Psoas muscle (tissue), 8 donors: Measurements from ENCODE around the gene TAF1A. TPM values are rescaled to one million over a fixed set of nuclear protein-coding genes. Genes with fewer than 3 reads are reported as not detected.

Experiments used
- ATAC-seq, 4 donors: fragments of 200-7000 bp; cut with Tn5 transposase; one replicate each; pipeline ENCODE4 v1.9.1; 2020; ENCODE audit warnings: moderate library complexity in 3 of 4, mild to moderate bottlenecking in 2 of 4
- DNase-seq, 2 donors: peaks; one replicate each; pipeline ENCODE4 v3.0.0-alpha.2; 2020
- H3K27ac ChIP-seq: fragments of 200-600 bp; one replicate; pipeline ENCODE4 v1.8.0; 2022
- H3K27me3 ChIP-seq, 3 donors: fragments of 200-600 bp in 1 of 3; one replicate each; pipeline versions ENCODE4 v1.6.1 to v1.8.0; 2013 to 2022; ENCODE audit warnings: low read length in 2 of 3, mild to moderate bottlenecking in 2 of 3, moderate library complexity in 1 of 3; ENCODE audit not compliant: insufficient read depth in 3 of 3
- H3K36me3 ChIP-seq, 2 donors: fragments of 200-600 bp in 1 of 2; one replicate each; pipeline versions ENCODE4 v1.6.1 to v1.8.0; 2013 to 2022; ENCODE audit warnings: low read depth in 1 of 2, mild to moderate bottlenecking in 1 of 2, moderate library complexity in 1 of 2; ENCODE audit not compliant: insufficient read depth in 1 of 2
- H3K4me1 ChIP-seq: fragments of 200-600 bp; one replicate; pipeline ENCODE4 v1.8.0; 2022
- H3K4me3 ChIP-seq: fragments of 200-600 bp; one replicate; pipeline ENCODE4 v1.8.0; 2022; ENCODE audit warnings: mild to moderate bottlenecking
- H3K9me3 ChIP-seq: fragments of 200-600 bp; one replicate; pipeline ENCODE4 v1.8.0; 2022
- WGBS, 3 donors: extraction: QIAGEN DNeasy Blood & Tissue Kit; methylation state at CpG; one replicate each; pipeline versions ENCODE4 v1.1.6 to v1.1.7; 2013; 5-methylcytosine and 5-hydroxymethylcytosine counted together
- intact Hi-C, 2 donors: fragments of 100-400 bp; cut with DNase I; formaldehyde crosslinking; loops; one replicate each; pipeline versions ENCODE4 v1.11.0 to v1.14.2; 2022
- polyA plus RNA-seq, 3 donors: library from polyadenylated mRNA; stranded (reverse); fragments of 200-250 nt; gene quantifications; one replicate each; pipeline ENCODE4 v1.2.3, GENCODE V29; 2013
- total RNA-seq, 4 donors: library from RNA; stranded (reverse); fragmentation: NEBNext Ultra II Directional in 2 of 4; extraction: Animal tissue kit (Norgen Biotek cat#: 25700) in 2 of 4; gene quantifications; one replicate each; pipeline versions ENCODE4 v1.2.1 to v1.2.4, GENCODE V29; 2021 to 2023
- TF ChIP-seq, protein P1 (sequence below): fragments of 200-600 bp; IDR thresholded peaks from one replicate; pipeline ENCODE4 v1.8.0; 2022; ENCODE audit warnings: antibody characterized with exemption
- donor health status: healthy with polysubstance abuse.
- donor health status: DM: no; HTN: no; CAD: no; lungs with moderate emphysema.
- donor health status: Bipolar disorder and iron deficiency.
- donor health status: healthy.
- donor health status: DM: yes; HTN: yes; CAD: no.
- donor health status: DM: no; HTN: no; CAD: no.
- donor health status: DM: no; HTN: no; CAD: no.
- donor health status: DM: yes; HTN: yes; CAD: no.

Gene TAF1A
- total and polyA plus RNA-seq, 7 donors, result 1.2 to 4.9 (median 2.7) TPM

DNA sequence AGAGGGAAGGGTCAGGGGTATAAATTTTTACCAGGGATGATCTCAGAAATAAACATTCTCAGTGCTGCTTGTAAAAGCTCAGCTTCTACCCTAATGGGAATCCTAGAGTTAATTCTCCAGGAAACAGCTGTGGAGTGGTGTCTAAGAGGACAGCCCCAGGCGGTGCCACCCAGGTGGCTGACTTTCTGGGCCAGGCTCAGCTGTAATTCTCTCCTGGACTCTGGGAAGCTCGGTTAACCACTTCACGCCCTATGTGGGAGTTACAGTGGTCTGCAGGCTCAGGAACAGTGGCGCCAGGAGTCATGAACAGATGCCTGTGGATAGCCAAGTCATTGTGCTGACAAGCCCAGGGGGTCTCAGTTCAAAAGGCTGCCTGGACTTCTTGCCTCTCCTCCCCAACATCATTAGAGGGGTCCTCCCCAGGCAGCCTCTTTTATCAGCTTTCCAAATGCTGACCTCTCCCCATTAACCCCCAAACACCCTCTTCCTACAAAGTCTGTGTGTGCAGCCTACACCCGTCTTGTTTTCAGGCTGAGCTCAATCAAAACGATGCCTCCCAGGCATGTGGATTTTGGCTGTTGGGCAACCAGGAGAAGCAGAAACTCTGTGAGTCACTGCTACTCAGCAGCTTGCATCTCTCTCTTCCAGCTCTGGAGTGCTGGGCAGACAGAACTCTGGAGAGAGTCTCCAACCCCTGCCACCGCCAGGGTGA, 43.0 kb downstream of the TAF1A start:
- H3K27me3 ChIP-seq, result peaks cover 0 to 5% (median 4%) of the 10 kb centered on the region in 3 donors
- no peaks in the 10 kb centered on the region for H3K9me3 ChIP-seq
- intact Hi-C loops, result no loop called here
- WGBS, 3 donors, result 6 to 7% (median 6%) methylated on average over 7 of the region's 7 CpGs
- H3K27ac ChIP-seq, result no peak overlapping the region
- H3K4me3 ChIP-seq, result no peak overlapping the region
- TF ChIP-seq, protein P1, sequence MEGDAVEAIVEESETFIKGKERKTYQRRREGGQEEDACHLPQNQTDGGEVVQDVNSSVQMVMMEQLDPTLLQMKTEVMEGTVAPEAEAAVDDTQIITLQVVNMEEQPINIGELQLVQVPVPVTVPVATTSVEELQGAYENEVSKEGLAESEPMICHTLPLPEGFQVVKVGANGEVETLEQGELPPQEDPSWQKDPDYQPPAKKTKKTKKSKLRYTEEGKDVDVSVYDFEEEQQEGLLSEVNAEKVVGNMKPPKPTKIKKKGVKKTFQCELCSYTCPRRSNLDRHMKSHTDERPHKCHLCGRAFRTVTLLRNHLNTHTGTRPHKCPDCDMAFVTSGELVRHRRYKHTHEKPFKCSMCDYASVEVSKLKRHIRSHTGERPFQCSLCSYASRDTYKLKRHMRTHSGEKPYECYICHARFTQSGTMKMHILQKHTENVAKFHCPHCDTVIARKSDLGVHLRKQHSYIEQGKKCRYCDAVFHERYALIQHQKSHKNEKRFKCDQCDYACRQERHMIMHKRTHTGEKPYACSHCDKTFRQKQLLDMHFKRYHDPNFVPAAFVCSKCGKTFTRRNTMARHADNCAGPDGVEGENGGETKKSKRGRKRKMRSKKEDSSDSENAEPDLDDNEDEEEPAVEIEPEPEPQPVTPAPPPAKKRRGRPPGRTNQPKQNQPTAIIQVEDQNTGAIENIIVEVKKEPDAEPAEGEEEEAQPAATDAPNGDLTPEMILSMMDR, result no peak
- DNase-seq (no peak), ATAC-seq (no peak)
- no peaks in the 10 kb centered on the region for H3K4me1 ChIP-seq
- H3K36me3 ChIP-seq, result no peaks in the 10 kb centered on the region

DNA sequence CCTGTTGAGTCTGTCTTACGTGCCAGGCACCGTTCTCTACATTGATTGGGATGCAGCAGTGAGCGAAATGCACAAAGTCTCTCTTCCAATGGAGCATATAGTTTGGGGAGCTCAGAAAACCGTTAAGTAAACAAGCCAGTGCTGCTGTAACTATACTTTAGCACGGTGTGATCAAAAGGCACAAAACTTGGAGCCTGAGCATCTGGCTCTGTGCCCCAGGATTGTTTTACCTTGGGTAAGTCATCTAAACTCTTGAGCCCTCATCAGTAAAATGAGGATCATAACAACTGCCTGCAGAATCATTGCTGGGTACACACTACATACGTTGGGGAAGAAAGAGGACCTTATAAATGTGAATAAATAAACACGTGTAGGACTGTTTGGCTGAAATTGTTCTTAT, 43.6 kb downstream of the TAF1A start:
- H3K4me3 ChIP-seq, result no peak overlapping the region
- no peaks in the 10 kb centered on the region for H3K9me3 ChIP-seq
- H3K27ac ChIP-seq, result no peak overlapping the region
- no peaks in the 10 kb centered on the region for H3K4me1 ChIP-seq
- H3K27me3 ChIP-seq, result peaks cover 0 to 5% (median 4%) of the 10 kb centered on the region in 3 donors
- no peak for DNase-seq
- intact Hi-C loops, result no loop called here
- H3K36me3 ChIP-seq, result no peaks in the 10 kb centered on the region
- 48 to 52% (median 49%) methylated on average over 7 of the region's 7 CpGs for WGBS, 3 donors
- TF ChIP-seq, protein P1, result no peak
- ATAC-seq, result no peak

DNA sequence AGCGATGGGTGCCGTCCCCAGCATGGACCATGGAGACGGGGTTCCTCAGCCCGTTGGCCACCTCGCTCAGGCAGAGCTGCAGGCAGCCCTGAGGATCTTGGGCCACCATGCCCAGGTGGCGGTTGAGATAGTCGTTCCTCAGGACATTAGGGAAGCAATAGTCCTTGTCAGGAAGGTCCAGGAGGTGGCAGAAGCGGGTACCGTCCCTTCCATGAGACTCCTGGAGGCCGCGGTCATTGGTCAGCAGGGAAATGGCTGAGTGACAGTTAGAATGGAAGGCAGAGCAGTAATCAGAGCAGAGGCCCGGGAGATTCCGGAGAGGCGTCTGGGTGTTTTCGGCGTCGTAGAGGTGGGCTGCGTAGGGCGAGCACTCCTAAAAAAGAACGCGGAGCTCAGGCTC, 45.9 kb downstream of the TAF1A start:
- no peaks in the 10 kb centered on the region for H3K4me1 ChIP-seq
- H3K27me3 ChIP-seq, result peaks cover 0 to 5% (median 4%) of the 10 kb centered on the region in 3 donors
- no peaks in the 10 kb centered on the region for H3K36me3 ChIP-seq
- DNase-seq (no peak), ATAC-seq (no peak)
- intact Hi-C loops, result no loop called here
- TF ChIP-seq, protein P1, result no peak
- no peaks in the 10 kb centered on the region for H3K9me3 ChIP-seq
- WGBS, 3 donors, result 87 to 93% (median 90%) methylated on average over 21 of the region's 21 CpGs
- no peak overlapping the region for H3K4me3 ChIP-seq
- no peak overlapping the region for H3K27ac ChIP-seq

DNA sequence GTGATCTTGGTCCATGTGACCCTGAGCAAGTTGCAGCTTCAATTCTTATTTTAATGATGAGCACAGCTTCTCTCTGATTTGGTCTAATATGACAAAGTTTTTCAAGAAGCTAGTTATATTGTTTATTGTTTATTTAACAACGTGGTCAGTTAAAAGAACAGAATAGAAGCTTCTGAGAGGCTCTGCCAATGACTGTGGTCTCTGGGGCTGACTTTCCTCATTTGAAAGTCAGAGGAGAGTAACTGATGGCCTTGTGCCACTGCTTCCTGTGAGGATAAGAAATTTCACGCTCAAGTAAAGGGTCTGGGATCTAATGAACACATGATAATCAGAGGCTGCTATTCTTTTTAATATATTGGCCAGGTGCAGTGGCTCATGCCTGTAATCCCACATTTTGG, 49.1 kb downstream of the TAF1A start:
- H3K36me3 ChIP-seq, result no peaks in the 10 kb centered on the region
- H3K4me3 ChIP-seq, result no peak overlapping the region
- no peaks in the 10 kb centered on the region for H3K9me3 ChIP-seq
- intact Hi-C loops, result no loop called here
- no peaks in the 10 kb centered on the region for H3K27me3 ChIP-seq
- DNase-seq, result no peak
- WGBS, 3 donors, result 22 to 31% (median 24%) methylated on average over 2 of the region's 2 CpGs
- no peak overlapping the region for H3K27ac ChIP-seq
- no peaks in the 10 kb centered on the region for H3K4me1 ChIP-seq
- no peak for ATAC-seq
- TF ChIP-seq, protein P1, result no peak
